SK-N-SH treated with all-trans-retinoic acid at 6 μM for 48 hours (cell line): Measurements from ENCODE around the gene DMRT3.

Source experiments
- ATAC-seq: fragments of 200-7000 bp; cut with Tn5 transposase; 3 replicates; pipeline ENCODE4 v1.9.1; 2020; ENCODE audit warnings: mild to moderate bottlenecking, moderate library complexity
- ARNTL ChIP-seq: fragments of 450-650 bp; formaldehyde crosslinking; IDR thresholded peaks from 2 replicates; pipeline ENCODE4 v1.5.0; 2020; ENCODE audit warnings: low read depth, mild to moderate bottlenecking, moderate library complexity, borderline replicate concordance
- BACH2 ChIP-seq: fragments of 250-450 bp; sonication (Bioruptor Pico); IDR thresholded peaks from 2 replicates; pipeline ENCODE4 v1.9.0; 2021; ENCODE audit warnings: mild to moderate bottlenecking, borderline replicate concordance
- CSDC2 ChIP-seq: fragments of 250-450 bp; sonication (Bioruptor Pico); IDR thresholded peaks from 2 replicates; pipeline ENCODE4 v1.5.0; 2020; ENCODE audit warnings: mild to moderate bottlenecking, moderate library complexity
- ESRRG ChIP-seq: fragments of 250-450 bp; sonication (Bioruptor Pico); IDR thresholded peaks from 2 replicates; pipeline ENCODE4 v1.6.1; 2021; ENCODE audit warnings: mild to moderate bottlenecking
- GLIS3 ChIP-seq: fragments of 250-450 bp; sonication (Bioruptor Pico); IDR thresholded peaks from 2 replicates; pipeline ENCODE4 v1.5.0; 2020; ENCODE audit warnings: mild to moderate bottlenecking, moderate library complexity
- ISL1 ChIP-seq: fragments of 250-450 bp; sonication (Bioruptor Pico); IDR thresholded peaks from 2 replicates; pipeline ENCODE4 v2.1.2; 2022; ENCODE audit warnings: mild to moderate bottlenecking, moderate library complexity
- OSR1 ChIP-seq: fragments of 250-450 bp; sonication (Bioruptor Pico); IDR thresholded peaks from 2 replicates; pipeline ENCODE4 v1.8.0; 2022; ENCODE audit warnings: moderate library complexity, mild to moderate bottlenecking, inconsistent platforms
- PPARA ChIP-seq: fragments of 250-450 bp; sonication (Bioruptor Pico); IDR thresholded peaks from 2 replicates; pipeline ENCODE4 v1.5.0; 2020; ENCODE audit warnings: mild to moderate bottlenecking, borderline replicate concordance
- RARB ChIP-seq: fragments of 250-450 bp; sonication (Bioruptor Pico); IDR thresholded peaks from 2 replicates; pipeline ENCODE4 v1.8.0; 2021; ENCODE audit warnings: mild to moderate bottlenecking, moderate library complexity
- SNAI2 ChIP-seq: fragments of 250-450 bp; sonication (Bioruptor Pico); IDR thresholded peaks from 2 replicates; pipeline ENCODE4 v1.5.0; 2020; ENCODE audit warnings: mild to moderate bottlenecking, moderate library complexity
- TCF4 ChIP-seq: fragments of 250-450 bp; sonication (Bioruptor Pico); IDR thresholded peaks from 2 replicates; pipeline ENCODE4 v1.8.0; 2021; ENCODE audit warnings: mild to moderate bottlenecking, moderate library complexity, borderline replicate concordance
- TOX ChIP-seq: fragments of 250-450 bp; sonication (Bioruptor Pico); IDR thresholded peaks from 2 replicates; pipeline ENCODE4 v1.8.0; 2021; ENCODE audit warnings: mild to moderate bottlenecking, moderate library complexity, borderline replicate concordance
- ZC3H10 ChIP-seq: fragments of 250-450 bp; sonication (Bioruptor Pico); IDR thresholded peaks from 2 replicates; pipeline ENCODE4 v1.5.1; 2021; ENCODE audit warnings: mild to moderate bottlenecking, moderate library complexity
- ZFP30 ChIP-seq: fragments of 450-650 bp; formaldehyde crosslinking; IDR thresholded peaks from 2 replicates; pipeline ENCODE4 v1.5.0; 2022; ENCODE audit warnings: mild to moderate bottlenecking, moderate library complexity
- ZNF565 ChIP-seq: fragments of 450-650 bp; formaldehyde crosslinking; conservative IDR thresholded peaks from 2 replicates; pipeline ENCODE4 v1.5.0; 2020; ENCODE audit warnings: low read depth, mild to moderate bottlenecking, moderate library complexity
- TF ChIP-seq, protein P1 (sequence below): fragments of 250-450 bp; sonication (Bioruptor Pico); IDR thresholded peaks from 2 replicates; pipeline ENCODE4 v1.5.1; 2020; ENCODE audit warnings: low read depth, mild to moderate bottlenecking, moderate library complexity
- TF ChIP-seq, protein P2 (sequence below): fragments of 250-450 bp; sonication (Bioruptor Pico); IDR thresholded peaks from 2 replicates; pipeline ENCODE4 v1.8.0; 2020; ENCODE audit warnings: mild to moderate bottlenecking, moderate library complexity, borderline replicate concordance
- TF ChIP-seq, protein P3 (sequence below): fragments of 250-450 bp; sonication (Bioruptor Pico); IDR thresholded peaks from 2 replicates; pipeline ENCODE4 v1.5.1; 2021; ENCODE audit warnings: mild to moderate bottlenecking, moderate library complexity
- TF ChIP-seq, protein P4 (sequence below): fragments of 250-450 bp; sonication (Bioruptor Pico); IDR thresholded peaks from 2 replicates; pipeline ENCODE4 v1.5.0; 2020; ENCODE audit warnings: mild to moderate bottlenecking, moderate library complexity
- TF ChIP-seq, protein P5 (sequence below): fragments of 250-450 bp; sonication (Bioruptor Pico); IDR thresholded peaks from 2 replicates; pipeline ENCODE4 v1.8.0; 2021; ENCODE audit warnings: low read depth, mild to moderate bottlenecking, moderate library complexity, borderline replicate concordance

Gene DMRT3

DNA sequence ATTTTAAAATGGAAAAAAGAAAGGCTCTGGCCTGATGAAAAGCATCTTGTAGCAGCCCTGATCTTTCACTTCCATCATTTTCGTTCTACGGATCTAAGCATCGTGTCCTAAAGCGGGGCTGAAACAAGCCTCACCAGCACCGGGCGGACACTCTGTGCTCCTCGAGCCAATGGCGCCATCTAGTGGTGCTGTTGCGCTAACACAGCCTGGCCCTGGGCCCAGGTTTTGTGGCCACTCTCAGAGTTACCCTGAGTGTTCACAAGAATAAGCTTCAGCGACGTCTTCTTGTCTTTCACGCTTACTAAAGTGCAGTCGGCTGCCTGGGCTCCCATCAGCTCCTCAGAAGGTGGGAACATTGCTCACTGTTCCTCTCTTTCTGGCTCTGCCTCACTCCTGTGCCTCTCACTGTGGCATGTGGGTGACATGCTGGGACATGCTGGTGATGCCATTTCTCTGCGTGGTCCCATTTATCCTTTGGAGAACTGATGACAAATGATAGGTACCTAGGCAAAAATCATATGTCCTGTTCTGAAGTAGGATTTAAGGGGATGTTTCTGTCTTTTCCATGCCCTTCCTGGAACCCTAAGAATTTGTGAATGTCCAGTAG is 32.7 kb downstream of the DMRT3 start:
- TF ChIP-seq OSR1 (CRISPR knock-in tag) (no peak), BACH2 (CRISPR knock-in tag) (no peak), ZC3H10 (CRISPR knock-in tag) (no peak), ZNF565 (no peak), RARB (CRISPR knock-in tag) (no peak)
- TF ChIP-seq, protein P1, sequence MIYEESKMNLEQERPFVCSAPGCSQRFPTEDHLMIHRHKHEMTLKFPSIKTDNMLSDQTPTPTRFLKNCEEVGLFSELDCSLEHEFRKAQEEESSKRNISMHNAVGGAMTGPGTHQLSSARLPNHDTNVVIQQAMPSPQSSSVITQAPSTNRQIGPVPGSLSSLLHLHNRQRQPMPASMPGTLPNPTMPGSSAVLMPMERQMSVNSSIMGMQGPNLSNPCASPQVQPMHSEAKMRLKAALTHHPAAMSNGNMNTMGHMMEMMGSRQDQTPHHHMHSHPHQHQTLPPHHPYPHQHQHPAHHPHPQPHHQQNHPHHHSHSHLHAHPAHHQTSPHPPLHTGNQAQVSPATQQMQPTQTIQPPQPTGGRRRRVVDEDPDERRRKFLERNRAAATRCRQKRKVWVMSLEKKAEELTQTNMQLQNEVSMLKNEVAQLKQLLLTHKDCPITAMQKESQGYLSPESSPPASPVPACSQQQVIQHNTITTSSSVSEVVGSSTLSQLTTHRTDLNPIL (CRISPR knock-in tag) = no peak
- TF ChIP-seq, protein P2, sequence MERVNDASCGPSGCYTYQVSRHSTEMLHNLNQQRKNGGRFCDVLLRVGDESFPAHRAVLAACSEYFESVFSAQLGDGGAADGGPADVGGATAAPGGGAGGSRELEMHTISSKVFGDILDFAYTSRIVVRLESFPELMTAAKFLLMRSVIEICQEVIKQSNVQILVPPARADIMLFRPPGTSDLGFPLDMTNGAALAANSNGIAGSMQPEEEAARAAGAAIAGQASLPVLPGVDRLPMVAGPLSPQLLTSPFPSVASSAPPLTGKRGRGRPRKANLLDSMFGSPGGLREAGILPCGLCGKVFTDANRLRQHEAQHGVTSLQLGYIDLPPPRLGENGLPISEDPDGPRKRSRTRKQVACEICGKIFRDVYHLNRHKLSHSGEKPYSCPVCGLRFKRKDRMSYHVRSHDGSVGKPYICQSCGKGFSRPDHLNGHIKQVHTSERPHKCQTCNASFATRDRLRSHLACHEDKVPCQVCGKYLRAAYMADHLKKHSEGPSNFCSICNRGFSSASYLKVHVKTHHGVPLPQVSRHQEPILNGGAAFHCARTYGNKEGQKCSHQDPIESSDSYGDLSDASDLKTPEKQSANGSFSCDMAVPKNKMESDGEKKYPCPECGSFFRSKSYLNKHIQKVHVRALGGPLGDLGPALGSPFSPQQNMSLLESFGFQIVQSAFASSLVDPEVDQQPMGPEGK = no peak
- ATAC-seq = peak; percentile 99

DNA sequence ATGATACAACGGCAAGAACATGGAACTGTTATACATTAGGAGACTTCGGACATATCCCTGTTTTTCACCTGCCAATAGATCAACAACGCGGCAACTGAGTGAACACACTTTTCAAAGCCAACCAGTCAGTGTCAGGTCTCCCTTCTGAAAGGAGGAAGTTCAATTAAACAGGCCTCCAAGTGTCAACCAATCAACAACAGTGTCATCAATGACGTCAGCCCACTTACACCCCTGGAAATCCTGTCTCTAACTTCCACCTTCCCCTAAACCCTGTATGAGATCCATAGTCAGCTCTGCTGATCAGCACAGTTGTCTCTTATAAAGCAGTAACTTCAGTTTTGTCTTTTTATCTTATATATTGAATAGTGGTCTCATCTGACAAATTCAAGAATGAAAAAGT is 36.6 kb downstream of the DMRT3 start:
- TF ChIP-seq, protein P1 (CRISPR knock-in tag) = no peak
- TF ChIP-seq ZNF565 (no peak), ARNTL (CRISPR knock-in tag) (no peak), TOX (CRISPR knock-in tag) (no peak), SNAI2 (CRISPR knock-in tag) (no peak), GLIS3 (no peak), BACH2 (CRISPR knock-in tag) (no peak)
- TF ChIP-seq, protein P3, sequence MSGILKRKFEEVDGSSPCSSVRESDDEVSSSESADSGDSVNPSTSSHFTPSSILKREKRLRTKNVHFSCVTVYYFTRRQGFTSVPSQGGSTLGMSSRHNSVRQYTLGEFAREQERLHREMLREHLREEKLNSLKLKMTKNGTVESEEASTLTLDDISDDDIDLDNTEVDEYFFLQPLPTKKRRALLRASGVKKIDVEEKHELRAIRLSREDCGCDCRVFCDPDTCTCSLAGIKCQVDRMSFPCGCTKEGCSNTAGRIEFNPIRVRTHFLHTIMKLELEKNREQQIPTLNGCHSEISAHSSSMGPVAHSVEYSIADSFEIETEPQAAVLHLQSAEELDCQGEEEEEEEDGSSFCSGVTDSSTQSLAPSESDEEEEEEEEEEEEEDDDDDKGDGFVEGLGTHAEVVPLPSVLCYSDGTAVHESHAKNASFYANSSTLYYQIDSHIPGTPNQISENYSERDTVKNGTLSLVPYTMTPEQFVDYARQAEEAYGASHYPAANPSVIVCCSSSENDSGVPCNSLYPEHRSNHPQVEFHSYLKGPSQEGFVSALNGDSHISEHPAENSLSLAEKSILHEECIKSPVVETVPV (CRISPR knock-in tag) = no peak
- TF ChIP-seq, protein P2 = no peak
- TF ChIP-seq, protein P4, sequence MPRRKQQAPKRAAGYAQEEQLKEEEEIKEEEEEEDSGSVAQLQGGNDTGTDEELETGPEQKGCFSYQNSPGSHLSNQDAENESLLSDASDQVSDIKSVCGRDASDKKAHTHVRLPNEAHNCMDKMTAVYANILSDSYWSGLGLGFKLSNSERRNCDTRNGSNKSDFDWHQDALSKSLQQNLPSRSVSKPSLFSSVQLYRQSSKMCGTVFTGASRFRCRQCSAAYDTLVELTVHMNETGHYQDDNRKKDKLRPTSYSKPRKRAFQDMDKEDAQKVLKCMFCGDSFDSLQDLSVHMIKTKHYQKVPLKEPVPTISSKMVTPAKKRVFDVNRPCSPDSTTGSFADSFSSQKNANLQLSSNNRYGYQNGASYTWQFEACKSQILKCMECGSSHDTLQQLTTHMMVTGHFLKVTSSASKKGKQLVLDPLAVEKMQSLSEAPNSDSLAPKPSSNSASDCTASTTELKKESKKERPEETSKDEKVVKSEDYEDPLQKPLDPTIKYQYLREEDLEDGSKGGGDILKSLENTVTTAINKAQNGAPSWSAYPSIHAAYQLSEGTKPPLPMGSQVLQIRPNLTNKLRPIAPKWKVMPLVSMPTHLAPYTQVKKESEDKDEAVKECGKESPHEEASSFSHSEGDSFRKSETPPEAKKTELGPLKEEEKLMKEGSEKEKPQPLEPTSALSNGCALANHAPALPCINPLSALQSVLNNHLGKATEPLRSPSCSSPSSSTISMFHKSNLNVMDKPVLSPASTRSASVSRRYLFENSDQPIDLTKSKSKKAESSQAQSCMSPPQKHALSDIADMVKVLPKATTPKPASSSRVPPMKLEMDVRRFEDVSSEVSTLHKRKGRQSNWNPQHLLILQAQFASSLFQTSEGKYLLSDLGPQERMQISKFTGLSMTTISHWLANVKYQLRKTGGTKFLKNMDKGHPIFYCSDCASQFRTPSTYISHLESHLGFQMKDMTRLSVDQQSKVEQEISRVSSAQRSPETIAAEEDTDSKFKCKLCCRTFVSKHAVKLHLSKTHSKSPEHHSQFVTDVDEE (CRISPR knock-in tag) = no peak
- TF ChIP-seq, protein P5, sequence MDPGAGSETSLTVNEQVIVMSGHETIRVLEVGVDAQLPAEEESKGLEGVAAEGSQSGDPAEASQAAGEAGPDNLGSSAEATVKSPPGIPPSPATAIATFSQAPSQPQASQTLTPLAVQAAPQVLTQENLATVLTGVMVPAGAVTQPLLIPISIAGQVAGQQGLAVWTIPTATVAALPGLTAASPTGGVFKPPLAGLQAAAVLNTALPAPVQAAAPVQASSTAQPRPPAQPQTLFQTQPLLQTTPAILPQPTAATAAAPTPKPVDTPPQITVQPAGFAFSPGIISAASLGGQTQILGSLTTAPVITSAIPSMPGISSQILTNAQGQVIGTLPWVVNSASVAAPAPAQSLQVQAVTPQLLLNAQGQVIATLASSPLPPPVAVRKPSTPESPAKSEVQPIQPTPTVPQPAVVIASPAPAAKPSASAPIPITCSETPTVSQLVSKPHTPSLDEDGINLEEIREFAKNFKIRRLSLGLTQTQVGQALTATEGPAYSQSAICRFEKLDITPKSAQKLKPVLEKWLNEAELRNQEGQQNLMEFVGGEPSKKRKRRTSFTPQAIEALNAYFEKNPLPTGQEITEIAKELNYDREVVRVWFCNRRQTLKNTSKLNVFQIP (CRISPR knock-in tag) = no peak
- TF ChIP-seq, all 23 proteins: peak for 0

DNA sequence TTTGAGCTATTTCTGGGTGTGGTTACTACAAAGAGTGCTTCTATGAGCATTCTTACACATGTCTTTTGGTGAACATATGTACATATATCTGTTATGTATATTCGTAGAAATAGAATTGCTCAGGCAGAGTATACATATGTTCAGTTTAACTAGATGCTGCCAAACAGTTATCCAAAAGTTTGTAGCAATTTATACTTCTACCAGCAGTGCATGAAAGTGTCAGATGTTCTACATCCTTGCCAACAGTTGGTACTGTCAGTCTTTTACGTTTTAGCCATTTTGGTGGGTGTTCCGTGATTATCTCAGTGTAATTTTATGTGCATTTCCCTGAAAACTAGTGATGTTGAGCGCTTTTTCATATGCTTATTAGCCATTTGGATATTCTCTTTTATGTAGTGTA is 37.8 kb downstream of the DMRT3 start:
- no peak for ATAC-seq
- no peak for TF ChIP-seq TOX (CRISPR knock-in tag)
- no peak for TF ChIP-seq TCF4 (CRISPR knock-in tag)
- TF ChIP-seq, protein P4 (CRISPR knock-in tag) = no peak
- TF ChIP-seq SNAI2 (CRISPR knock-in tag) = no peak
- no peak for TF ChIP-seq RARB (CRISPR knock-in tag)
- TF ChIP-seq ESRRG (CRISPR knock-in tag) = no peak
- no peak for TF ChIP-seq ZFP30 (CRISPR knock-in tag)
- TF ChIP-seq ISL1 (CRISPR knock-in tag) = no peak
- no peak for TF ChIP-seq PPARA
- no peak for TF ChIP-seq CSDC2 (CRISPR knock-in tag)

More for the DNA sequence above, 36.6 kb downstream of the DMRT3 start:
- ATAC-seq = no peak
